GDM1 (cell line): ENCODE data around the gene REXO1.

ENCODE experiments used
- DNase-seq: peaks from one replicate; lab custom pipeline; 2025; lab: John Stamatoyannopoulos, UW

Gene REXO1

GRCh38 chr19:1849132-1849474 lies 820 bp upstream of the REXO1 start:
- no peak for DNase-seq

GRCh38 chr19:1847684-1848398 lies 442 bp downstream of the REXO1 start:
- DNase-seq, result no peak

- no peak for DNase-seq
These were observed 967 bp downstream of the REXO1 start for GRCh38 chr19:1847348-1847683.

- DNase-seq, result no peak
These were observed 1.6 kb downstream of the REXO1 start for GRCh38 chr19:1846517-1847204.

GRCh38 chr19:1845642-1846041 lies 2.6 kb downstream of the REXO1 start:
- DNase-seq, result no peak

GRCh38 chr19:1845125-1845515 lies 3.2 kb downstream of the REXO1 start:
- no peak for DNase-seq

GRCh38 chr19:1844513-1845124 lies 3.7 kb downstream of the REXO1 start:
- DNase-seq, result no peak

GRCh38 chr19:1843646-1844394 lies 4.5 kb downstream of the REXO1 start:
- DNase-seq, result no peak

GRCh38 chr19:1843116-1843515 lies 5.2 kb downstream of the REXO1 start:
- DNase-seq, result no peak

- DNase-seq, result no peak
These were observed 6.9 kb downstream of the REXO1 start for GRCh38 chr19:1841209-1841924.

- no peak for DNase-seq
These were observed 7.7 kb downstream of the REXO1 start for GRCh38 chr19:1840541-1841115.

- DNase-seq, result no peak
These were observed 8.4 kb downstream of the REXO1 start for GRCh38 chr19:1839658-1840540.

GRCh38 chr19:1837625-1838105 lies 10.6 kb downstream of the REXO1 start:
- no peak for DNase-seq

- DNase-seq, result no peak
These were observed 11.1 kb downstream of the REXO1 start for GRCh38 chr19:1837222-1837565.

GRCh38 chr19:1836458-1837221 lies 11.6 kb downstream of the REXO1 start:
- no peak for DNase-seq

GRCh38 chr19:1833540-1833939 lies 14.7 kb downstream of the REXO1 start:
- no peak for DNase-seq

GRCh38 chr19:1832046-1832663 lies 16.1 kb downstream of the REXO1 start:
- DNase-seq, result no peak

GRCh38 chr19:1830978-1831377 lies 17.3 kb downstream of the REXO1 start:
- DNase-seq, result no peak

- no peak for DNase-seq
These were observed 17.7 kb downstream of the REXO1 start for GRCh38 chr19:1830568-1830967.

GRCh38 chr19:1829958-1830357 lies 18.3 kb downstream of the REXO1 start:
- DNase-seq, result no peak
